ENCODE measurements around the gene RABGAP1L.

DNA sequence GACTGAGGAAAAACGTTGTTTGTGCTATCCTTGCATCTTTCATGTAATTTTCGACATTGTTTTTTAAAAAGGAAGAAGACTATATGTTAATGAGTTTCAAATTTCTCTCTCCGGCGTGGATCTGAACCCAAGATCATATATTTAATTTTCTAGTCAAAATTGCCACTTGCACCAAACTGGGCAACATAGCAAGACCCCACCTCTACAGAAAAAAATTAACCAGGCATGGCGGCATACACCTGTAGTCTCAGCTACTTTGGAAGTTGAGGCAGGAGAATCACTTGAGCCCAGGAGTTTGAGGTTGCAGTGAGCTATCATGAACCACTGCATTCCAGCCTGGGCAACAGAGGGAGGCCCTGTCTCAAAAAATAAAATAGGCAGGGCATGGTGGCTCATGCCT is 16.5 kb upstream of the RABGAP1L start:
- no peak for TF ChIP-seq POLR2A (IDR thresholded peaks at IDR 0.05)
- TF ChIP-seq, protein P1, sequence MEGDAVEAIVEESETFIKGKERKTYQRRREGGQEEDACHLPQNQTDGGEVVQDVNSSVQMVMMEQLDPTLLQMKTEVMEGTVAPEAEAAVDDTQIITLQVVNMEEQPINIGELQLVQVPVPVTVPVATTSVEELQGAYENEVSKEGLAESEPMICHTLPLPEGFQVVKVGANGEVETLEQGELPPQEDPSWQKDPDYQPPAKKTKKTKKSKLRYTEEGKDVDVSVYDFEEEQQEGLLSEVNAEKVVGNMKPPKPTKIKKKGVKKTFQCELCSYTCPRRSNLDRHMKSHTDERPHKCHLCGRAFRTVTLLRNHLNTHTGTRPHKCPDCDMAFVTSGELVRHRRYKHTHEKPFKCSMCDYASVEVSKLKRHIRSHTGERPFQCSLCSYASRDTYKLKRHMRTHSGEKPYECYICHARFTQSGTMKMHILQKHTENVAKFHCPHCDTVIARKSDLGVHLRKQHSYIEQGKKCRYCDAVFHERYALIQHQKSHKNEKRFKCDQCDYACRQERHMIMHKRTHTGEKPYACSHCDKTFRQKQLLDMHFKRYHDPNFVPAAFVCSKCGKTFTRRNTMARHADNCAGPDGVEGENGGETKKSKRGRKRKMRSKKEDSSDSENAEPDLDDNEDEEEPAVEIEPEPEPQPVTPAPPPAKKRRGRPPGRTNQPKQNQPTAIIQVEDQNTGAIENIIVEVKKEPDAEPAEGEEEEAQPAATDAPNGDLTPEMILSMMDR (IDR thresholded peaks at IDR 0.05): no peak

Measured in right lobe of liver (tissue), 4 donors.